GM19372 (cell line): Measurements from ENCODE around the gene NCR3LG1.
"Not testable (repeated sequence)": the region's sequence is repeated elsewhere in the genome, so short reads cannot be mapped to it uniquely, and the experiment has no call there.

Source experiments
- ATAC-seq: cut with Tn5 transposase; IDR thresholded peaks from one replicate; pipeline ENCODE4 v1.9.1; 2021; ENCODE audit warnings: mild to moderate bottlenecking, low read depth, moderate library complexity; ENCODE audit not compliant: unreplicated experiment

NCR3LG1 gene

DNA sequence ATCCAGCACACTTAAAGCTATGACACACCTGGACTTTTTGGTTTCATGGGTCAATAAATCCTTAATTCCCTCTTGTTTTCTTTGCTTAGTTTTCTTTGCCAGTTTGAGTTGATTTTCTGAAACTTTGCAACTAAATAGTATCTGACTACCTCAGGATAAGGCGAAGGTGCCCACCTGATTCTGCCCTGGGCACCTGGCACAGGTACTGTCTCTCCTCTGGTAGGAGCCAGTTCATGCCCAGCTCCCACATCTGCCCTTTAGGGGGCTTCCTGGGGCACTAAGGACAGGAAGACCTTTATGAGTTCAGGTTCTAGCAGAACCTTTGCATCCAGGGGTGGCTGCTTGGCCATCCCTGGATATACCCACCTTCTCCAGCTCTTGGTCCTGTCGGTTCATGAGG, 56.4 kb downstream of the NCR3LG1 start:
- no peak for ATAC-seq

- ATAC-seq = no peak
These were observed 57.0 kb downstream of the NCR3LG1 start for GRCh38 chr11:17408641-17409040.

- ATAC-seq = no peak
These were observed 59.2 kb downstream of the NCR3LG1 start for GRCh38 chr11:17410606-17411379.

- no peak for ATAC-seq
These were observed 59.8 kb downstream of the NCR3LG1 start for GRCh38 chr11:17411418-17411817.

- ATAC-seq = no peak
These were observed 61.0 kb downstream of the NCR3LG1 start for GRCh38 chr11:17412488-17413180.

DNA sequence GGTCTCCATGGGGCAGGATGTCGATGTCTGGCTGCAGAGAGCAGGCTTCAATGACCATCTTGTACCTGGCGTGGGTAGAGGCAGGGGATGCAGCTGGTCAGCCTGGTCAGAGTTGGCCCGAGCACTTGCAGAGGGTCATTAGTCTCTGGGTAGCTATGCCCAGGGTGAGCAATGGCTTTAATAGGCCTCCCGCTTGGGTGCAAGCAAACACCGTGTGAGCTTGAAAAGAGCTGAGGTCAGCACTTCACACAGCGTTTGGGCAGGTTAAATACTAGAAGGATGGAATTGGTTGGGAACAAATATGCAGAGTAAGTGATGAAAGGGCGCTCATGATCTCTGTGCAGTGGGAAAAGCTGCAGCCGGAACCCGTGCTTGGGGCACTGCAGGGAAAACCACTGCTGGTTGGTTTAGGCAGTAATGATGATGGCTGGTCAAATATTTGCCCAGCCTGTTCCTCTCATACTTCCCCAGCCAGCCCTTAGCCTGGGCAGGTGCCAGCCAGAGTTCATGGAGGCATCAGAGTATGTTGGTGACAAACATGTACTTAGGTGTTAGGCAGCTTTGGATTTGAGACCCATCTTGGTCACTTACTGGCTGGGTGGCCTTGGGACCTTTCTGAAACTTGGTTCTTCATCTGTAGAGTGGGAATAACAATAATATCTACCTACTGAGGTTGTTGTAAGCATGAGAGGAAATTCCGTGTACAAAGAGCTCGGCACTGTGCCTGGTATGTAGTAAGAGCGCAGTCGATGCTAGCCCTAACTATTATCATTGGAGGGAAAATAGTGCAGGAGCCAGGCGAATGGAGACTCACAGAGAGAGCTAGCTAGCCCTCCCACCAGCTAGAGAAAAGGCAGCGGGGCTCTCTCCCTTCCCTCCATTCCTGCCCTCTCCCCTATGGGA, 62.1 kb downstream of the NCR3LG1 start:
- no peak for ATAC-seq

GRCh38 chr11:17414317-17414737, 62.7 kb downstream of the NCR3LG1 start:
- no peak for ATAC-seq

- no peak for ATAC-seq
These were observed 63.4 kb downstream of the NCR3LG1 start for GRCh38 chr11:17414992-17415391.

GRCh38 chr11:17415523-17416104, 64.0 kb downstream of the NCR3LG1 start:
- ATAC-seq = no peak

GRCh38 chr11:17416492-17416891, 64.9 kb downstream of the NCR3LG1 start:
- no peak for ATAC-seq

- no peak for ATAC-seq
These were observed 67.0 kb downstream of the NCR3LG1 start for GRCh38 chr11:17418444-17419081.

DNA sequence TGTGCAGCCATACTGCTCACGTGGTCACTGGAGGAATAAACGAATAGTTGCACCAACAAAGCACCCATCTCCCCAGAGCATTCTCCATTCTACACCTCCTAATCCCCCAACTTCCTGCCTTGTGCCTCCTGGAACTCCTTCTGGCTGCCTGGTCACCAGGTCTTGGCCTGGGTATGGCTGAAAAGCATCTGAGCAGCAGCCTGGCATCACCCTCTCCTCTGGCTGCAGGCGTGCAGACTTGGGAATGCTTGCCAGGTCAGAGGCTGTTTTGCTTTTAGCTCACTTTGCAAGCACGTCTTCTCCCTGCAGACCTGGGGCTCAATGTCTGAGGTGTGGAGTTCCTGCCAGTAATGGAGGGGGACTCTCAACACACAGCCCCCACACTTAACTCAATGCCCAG, 70.2 kb downstream of the NCR3LG1 start:
- no peak for ATAC-seq

GRCh38 chr11:17423533-17424310, 72.1 kb downstream of the NCR3LG1 start:
- ATAC-seq = no peak

DNA sequence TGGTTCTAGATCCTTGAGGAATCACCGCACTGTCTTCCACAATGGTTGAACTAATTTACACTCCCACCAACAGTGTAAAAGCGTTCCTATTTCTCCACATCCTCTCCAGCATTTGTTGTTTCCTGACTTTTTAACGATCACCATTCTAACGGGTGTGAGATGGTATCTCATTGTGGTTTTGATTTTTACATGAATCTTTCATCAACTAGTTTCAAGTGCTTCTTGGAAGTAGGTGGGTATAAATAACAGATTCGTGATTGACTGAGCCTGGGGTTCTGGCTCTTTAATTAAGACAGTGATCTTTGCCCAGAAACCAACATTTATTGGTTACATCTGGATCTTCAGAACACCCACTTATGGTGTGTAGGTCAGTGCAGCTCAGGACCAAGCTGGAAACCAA, 74.6 kb downstream of the NCR3LG1 start:
- ATAC-seq = not testable (repeated sequence)
